ENCODE measurements around the gene HRAS.

Gene HRAS

DNA sequence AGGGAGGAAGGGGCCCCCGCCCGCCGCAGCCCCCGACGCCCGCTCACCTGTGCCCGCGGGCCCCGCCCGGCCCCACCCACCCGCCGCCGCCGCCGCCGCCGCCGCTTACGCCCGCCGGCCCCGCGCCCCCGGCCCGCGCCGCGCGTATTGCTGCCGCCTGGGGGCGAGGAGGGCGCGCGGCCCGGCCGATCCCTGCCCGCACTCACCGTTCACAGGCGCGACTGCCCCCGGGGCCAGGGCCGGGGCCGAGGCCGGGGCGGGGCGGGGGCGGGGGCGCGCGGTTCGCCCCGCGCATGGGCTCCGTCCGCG lies 212 bp downstream of the HRAS start:
- H3K4me3 ChIP-seq (ENCODE audit: low read depth, low read length): peak overlapping the region; percentile 73
- DNase-seq (ENCODE audit: low read depth, low spot score): no peak
- ChIA-PET POLR2A (interaction anchor here (1.0 kb wide), 1 partner anchor 40 kb away, joined by 4 read pairs; no protein-coding TSS in a partner anchor), CTCF (interaction anchor here (5.9 kb wide), 1 partner anchor 17 kb away, joined by 45 read pairs; no protein-coding TSS in a partner anchor)
- TF ChIP-seq, protein P1, sequence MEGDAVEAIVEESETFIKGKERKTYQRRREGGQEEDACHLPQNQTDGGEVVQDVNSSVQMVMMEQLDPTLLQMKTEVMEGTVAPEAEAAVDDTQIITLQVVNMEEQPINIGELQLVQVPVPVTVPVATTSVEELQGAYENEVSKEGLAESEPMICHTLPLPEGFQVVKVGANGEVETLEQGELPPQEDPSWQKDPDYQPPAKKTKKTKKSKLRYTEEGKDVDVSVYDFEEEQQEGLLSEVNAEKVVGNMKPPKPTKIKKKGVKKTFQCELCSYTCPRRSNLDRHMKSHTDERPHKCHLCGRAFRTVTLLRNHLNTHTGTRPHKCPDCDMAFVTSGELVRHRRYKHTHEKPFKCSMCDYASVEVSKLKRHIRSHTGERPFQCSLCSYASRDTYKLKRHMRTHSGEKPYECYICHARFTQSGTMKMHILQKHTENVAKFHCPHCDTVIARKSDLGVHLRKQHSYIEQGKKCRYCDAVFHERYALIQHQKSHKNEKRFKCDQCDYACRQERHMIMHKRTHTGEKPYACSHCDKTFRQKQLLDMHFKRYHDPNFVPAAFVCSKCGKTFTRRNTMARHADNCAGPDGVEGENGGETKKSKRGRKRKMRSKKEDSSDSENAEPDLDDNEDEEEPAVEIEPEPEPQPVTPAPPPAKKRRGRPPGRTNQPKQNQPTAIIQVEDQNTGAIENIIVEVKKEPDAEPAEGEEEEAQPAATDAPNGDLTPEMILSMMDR (IDR thresholded peaks at IDR 0.05; ENCODE audit: insufficient read depth, low read length, missing control alignments): peak; percentile 16

DNA sequence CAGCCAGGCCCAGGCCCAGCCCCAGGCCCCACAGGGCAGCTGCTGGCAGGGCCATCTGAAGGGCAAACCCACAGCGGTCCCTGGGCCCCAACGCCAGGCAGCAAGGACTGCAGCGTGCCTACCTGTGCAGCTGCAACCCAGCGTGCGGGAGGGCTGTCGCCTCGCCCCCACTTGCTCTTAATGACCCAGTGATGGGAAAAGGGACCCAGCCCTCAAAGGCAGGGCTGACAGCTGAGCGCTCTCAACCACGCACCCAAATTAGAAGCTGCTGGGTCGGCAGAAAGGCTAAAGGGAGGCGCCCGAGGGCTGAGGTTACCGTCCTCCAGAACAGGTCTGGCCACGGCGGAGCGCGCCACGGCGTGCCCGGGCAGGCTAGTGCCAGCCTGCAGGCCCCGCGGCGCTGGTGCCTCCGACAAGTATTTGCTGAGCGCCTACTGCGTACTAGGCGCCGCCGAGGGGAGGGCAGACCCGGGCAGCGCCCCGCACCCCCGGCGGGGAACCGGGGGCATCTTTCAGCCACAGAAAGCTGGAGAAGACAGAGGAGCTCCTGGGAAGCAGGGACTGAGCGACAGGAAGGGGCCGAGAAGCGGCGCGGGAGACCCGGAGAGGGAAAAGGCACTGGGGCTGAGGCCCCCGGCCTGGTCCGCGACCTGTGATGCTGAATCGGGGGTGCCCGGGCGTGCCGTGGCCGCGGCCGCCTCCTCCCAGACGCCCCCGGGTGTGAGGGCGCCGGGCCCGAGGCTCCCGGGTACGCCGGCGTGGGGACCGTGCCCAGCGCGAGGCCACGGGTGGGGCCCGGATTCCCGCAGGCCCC lies 773 bp downstream of the HRAS start:
- TF ChIP-seq, protein P1 (IDR thresholded peaks at IDR 0.05; ENCODE audit: insufficient read depth, low read length, missing control alignments): no peak
- CTCF ChIA-PET: interaction anchor here (1.2 to 5.9 kb wide), 3 partner anchors 16 to 192 kb away, joined by 3 to 45 read pairs (median 4); no protein-coding TSS in a partner anchor

DNA sequence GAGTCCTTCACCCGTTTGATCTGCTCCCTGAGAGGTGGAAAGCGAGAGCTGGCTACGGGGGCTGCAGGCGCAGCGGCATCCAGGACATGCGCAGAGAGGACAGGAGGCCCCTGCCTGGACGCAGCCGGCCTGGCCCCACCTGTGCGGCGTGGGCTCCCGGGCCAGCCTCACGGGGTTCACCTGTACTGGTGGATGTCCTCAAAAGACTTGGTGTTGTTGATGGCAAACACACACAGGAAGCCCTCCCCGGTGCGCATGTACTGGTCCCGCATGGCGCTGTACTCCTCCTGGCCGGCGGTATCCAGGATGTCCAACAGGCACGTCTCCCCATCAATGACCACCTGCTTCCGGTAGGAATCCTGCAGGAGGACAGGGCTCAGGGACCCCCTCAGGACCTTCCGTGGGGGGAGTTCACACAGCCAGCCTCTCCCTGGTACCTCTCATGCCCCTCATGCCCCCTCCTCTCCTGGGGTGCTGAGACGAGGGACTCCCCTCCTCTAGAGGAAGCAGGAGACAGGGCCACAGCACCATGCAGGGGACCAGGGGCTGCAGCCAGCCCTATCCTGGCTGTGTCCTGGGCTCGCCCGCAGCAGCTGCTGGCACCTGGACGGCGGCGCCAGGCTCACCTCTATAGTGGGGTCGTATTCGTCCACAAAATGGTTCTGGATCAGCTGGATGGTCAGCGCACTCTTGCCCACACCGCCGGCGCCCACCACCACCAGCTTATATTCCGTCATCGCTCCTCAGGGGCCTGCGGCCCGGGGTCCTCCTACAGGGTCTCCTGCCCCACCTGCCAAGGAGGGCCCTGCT lies 1.6 kb downstream of the HRAS start:
- TF ChIP-seq, protein P1 (IDR thresholded peaks at IDR 0.05; ENCODE audit: insufficient read depth, low read length, missing control alignments): no peak
- H3K4me3 ChIP-seq (ENCODE audit: low read depth, low read length): peak overlapping the region; percentile 73
- CTCF ChIA-PET: interaction anchor here (1.2 to 5.9 kb wide), 4 partner anchors 15 to 193 kb away, joined by 3 to 45 read pairs (median 4); no protein-coding TSS in a partner anchor
- POLR2A ChIA-PET: no interaction called here
- no peak for DNase-seq (ENCODE audit: low read depth, low spot score)

More for the DNA sequence above, 773 bp downstream of the HRAS start:
- POLR2A ChIA-PET: no interaction called here
- peak overlapping the region; percentile 73 for H3K4me3 ChIP-seq (ENCODE audit: low read depth, low read length)
- no peak for DNase-seq (ENCODE audit: low read depth, low spot score)

DNA sequence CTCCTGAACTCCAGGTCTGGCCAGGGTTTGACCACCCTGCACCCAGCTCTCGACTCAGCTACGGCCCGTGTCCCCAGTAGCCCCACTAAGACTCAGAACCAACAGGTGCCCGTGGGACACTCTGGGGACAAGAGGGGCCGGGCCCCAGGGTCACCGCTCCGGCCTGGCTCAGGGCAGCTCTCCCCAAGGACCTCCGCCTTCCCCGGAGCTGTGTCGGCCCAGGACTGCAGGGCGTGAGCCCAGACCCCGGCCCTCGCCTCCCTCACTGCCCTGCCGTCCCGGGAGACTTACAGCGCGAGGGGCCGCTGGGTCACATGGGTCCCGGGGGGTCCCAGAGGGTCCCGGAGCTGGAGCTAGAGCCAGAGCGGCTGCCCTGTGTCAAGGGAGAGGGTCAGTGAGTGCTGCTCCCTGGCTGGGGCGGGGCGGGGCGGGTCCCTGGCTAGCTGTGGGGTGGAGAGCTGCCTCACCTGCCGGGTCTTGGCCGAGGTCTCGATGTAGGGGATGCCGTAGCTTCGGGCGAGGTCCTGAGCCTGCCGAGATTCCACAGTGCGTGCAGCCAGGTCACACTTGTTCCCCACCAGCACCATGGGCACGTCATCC lies 2.3 kb downstream of the HRAS start:
- H3K4me3 ChIP-seq (ENCODE audit: low read depth, low read length): no peak overlapping the region
- no peak for DNase-seq (ENCODE audit: low read depth, low spot score)
- POLR2A ChIA-PET: no interaction called here
- CTCF ChIA-PET: interaction anchor here (1.2 to 5.9 kb wide), 2 partner anchors 14 to 23 kb away, joined by 3 to 45 read pairs; no protein-coding TSS in a partner anchor
- TF ChIP-seq, protein P1 (IDR thresholded peaks at IDR 0.05; ENCODE audit: insufficient read depth, low read length, missing control alignments): no peak

DNA sequence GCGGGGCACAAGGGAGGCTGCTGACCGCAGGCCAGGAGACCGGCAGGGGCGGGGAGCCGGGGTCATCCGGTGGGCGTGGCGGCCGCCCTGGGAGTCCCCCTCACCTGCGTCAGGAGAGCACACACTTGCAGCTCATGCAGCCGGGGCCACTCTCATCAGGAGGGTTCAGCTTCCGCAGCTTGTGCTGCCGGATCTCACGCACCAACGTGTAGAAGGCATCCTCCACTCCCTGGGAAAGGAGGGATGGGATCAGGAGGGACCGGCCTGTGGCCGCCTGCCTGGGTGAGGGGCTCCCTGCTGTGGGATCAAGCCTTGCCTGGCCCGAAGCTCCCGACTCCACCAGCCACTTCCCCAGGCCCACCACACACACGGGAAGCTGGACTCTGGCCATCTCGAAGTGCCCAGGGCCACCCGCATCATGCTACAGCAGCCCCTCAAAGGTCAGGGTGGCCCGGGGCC lies 2.8 kb downstream of the HRAS start:
- ChIA-PET CTCF (interaction anchor here (5.9 kb wide), 1 partner anchor 14 kb away, joined by 45 read pairs; no protein-coding TSS in a partner anchor), POLR2A (no interaction called here)
- TF ChIP-seq, protein P1 (IDR thresholded peaks at IDR 0.05; ENCODE audit: insufficient read depth, low read length, missing control alignments): no peak
- H3K4me3 ChIP-seq (ENCODE audit: low read depth, low read length): no peak overlapping the region
- no peak for DNase-seq (ENCODE audit: low read depth, low spot score)

Data from AG04449 (cell line).